Lower leg skin (tissue), 3 donors: ENCODE results near the gene HYAL1.

Source experiments
- CTCF ChIP-seq, 3 donors: fragments of 450-650 bp; IDR thresholded peaks; one replicate each; pipeline ENCODE4 v1.5.1; 2016; ENCODE audit warnings: antibody characterized with exemption in 3 of 3, mild to moderate bottlenecking in 3 of 3, moderate library complexity in 2 of 3
- POLR2A ChIP-seq, 2 donors: fragments of 450-650 bp; IDR thresholded peaks; one replicate each; pipeline ENCODE4 v1.6.1; 2016 to 2017; ENCODE audit warnings: antibody characterized with exemption in 2 of 2, mild to moderate bottlenecking in 1 of 2, moderate library complexity in 1 of 2

GRCh38 chr3:50271314-50271936 lies 31.9 kb downstream of the HYAL1 start:
- TF ChIP-seq CTCF (IDR thresholded peaks at IDR 0.05) (no peak), POLR2A (IDR thresholded peaks at IDR 0.05) (no peak)
